DND-41 (cell line): ENCODE results near the gene NME7.

Source experiments
- ATAC-seq: fragments of 200-7000 bp; cut with Tn5 transposase; 3 replicates; pipeline ENCODE4 v1.9.1; 2021; ENCODE audit warnings: low read depth; ENCODE audit not compliant: insufficient read depth
- DNase-seq: peaks from one replicate; pipeline ENCODE4 v3.0.0-alpha.2; 2020
- H2AFZ ChIP-seq: 2 replicates; pipeline ENCODE4 v1.6.0; 2012; ENCODE audit warnings: low read depth, low read length
- H3K27ac ChIP-seq: 2 replicates; pipeline ENCODE4 v1.5.1; 2012; ENCODE audit warnings: low read length, inconsistent platforms
- H3K27me3 ChIP-seq: fragments of 200-600 bp; sonication (generic); 2 replicates; pipeline ENCODE4 v1.6.0; 2012; ENCODE audit warnings: low read length, mild to moderate bottlenecking, inconsistent platforms; ENCODE audit not compliant: insufficient read depth, poor library complexity
- H3K36me3 ChIP-seq: 2 replicates; pipeline ENCODE4 v1.5.1; 2012; ENCODE audit warnings: low read length, inconsistent platforms; ENCODE audit not compliant: insufficient read depth
- H3K4me1 ChIP-seq: 2 replicates; pipeline ENCODE4 v1.5.1; 2012; ENCODE audit warnings: mild to moderate bottlenecking, low read length; ENCODE audit not compliant: insufficient read depth
- H3K4me2 ChIP-seq: 2 replicates; pipeline ENCODE4 v1.6.0; 2012; ENCODE audit warnings: mild to moderate bottlenecking, moderate library complexity, low read length, inconsistent platforms; ENCODE audit not compliant: insufficient read depth
- H3K4me3 ChIP-seq, 2 experiments: fragments of 200-600 bp in 1 of 2; shearing (Covaris generic) in 1 of 2; 2 replicates each; pipeline ENCODE4 v1.5.1; 2012 to 2016; ENCODE audit warnings: inconsistent platforms in 2 of 2, low read length in 2 of 2, mild to moderate bottlenecking in 2 of 2, low read depth in 1 of 2, moderate library complexity in 1 of 2
- H3K79me2 ChIP-seq: 2 replicates; pipeline ENCODE4 v1.6.0; 2012; ENCODE audit warnings: low read length, inconsistent platforms; ENCODE audit not compliant: insufficient read depth
- H3K9ac ChIP-seq: 2 replicates; pipeline ENCODE4 v1.6.0; 2012; ENCODE audit warnings: low read depth, mild to moderate bottlenecking, inconsistent platforms, low read length, moderate library complexity
- H3K9me3 ChIP-seq: 2 replicates; pipeline ENCODE4 v1.5.1; 2012; ENCODE audit warnings: low read length, moderate library complexity, mild to moderate bottlenecking, inconsistent platforms; ENCODE audit not compliant: insufficient read depth, severe bottlenecking
- H4K20me1 ChIP-seq: 2 replicates; pipeline ENCODE4 v1.6.0; 2012; ENCODE audit warnings: low read length; ENCODE audit not compliant: insufficient read depth
- CTCF ChIP-seq: IDR thresholded peaks from 2 replicates; pipeline ENCODE4 v1.5.1; 2012; ENCODE audit warnings: borderline replicate concordance, low read length, moderate library complexity, mild to moderate bottlenecking; ENCODE audit not compliant: poor library complexity, severe bottlenecking; ENCODE audit errors: extremely low read depth
- EZH2 ChIP-seq: IDR thresholded peaks from 3 replicates; pipeline ENCODE4 v1.6.1; 2012; ENCODE audit warnings: borderline replicate concordance, low read depth, mild to moderate bottlenecking, moderate library complexity, low read length, inconsistent platforms; ENCODE audit not compliant: severe bottlenecking

The NME7 gene

GRCh38 chr1:169129109-169129784 is 238.3 kb downstream of the NME7 start:
- Histone ChIP-seq H3K36me3 (peaks cover 29% of the 10 kb centered on the region), H3K4me3 (no peak overlapping the region), H3K79me2 (no peaks in the 10 kb centered on the region), H3K4me2 (no peak overlapping the region), H4K20me1 (no peaks in the 10 kb centered on the region), H2AFZ (no peak overlapping the region), H3K4me1 (no peaks in the 10 kb centered on the region), H3K9me3 (no peaks in the 10 kb centered on the region), H3K27me3 (no peaks in the 10 kb centered on the region), H3K9ac (no peak overlapping the region), H3K27ac (no peak overlapping the region)
- DNase-seq: no peak
- TF ChIP-seq CTCF: no peak
- no peak for TF ChIP-seq EZH2
- ATAC-seq: no peak

GRCh38 chr1:169128562-169128961 is 239.0 kb downstream of the NME7 start:
- no peak overlapping the region for H3K4me3 ChIP-seq

GRCh38 chr1:169127305-169127704 is 240.3 kb downstream of the NME7 start:
- Histone ChIP-seq H3K4me1 (no peaks in the 10 kb centered on the region), H3K4me3 (no peak overlapping the region), H3K36me3 (peaks cover 29% of the 10 kb centered on the region), H3K9ac (no peak overlapping the region), H3K79me2 (no peaks in the 10 kb centered on the region), H3K27ac (no peak overlapping the region), H4K20me1 (no peaks in the 10 kb centered on the region), H3K27me3 (no peaks in the 10 kb centered on the region), H3K9me3 (no peaks in the 10 kb centered on the region), H2AFZ (no peak overlapping the region), H3K4me2 (no peak overlapping the region)
- DNase-seq (no peak), ATAC-seq (no peak)
- TF ChIP-seq CTCF: no peak
- no peak for TF ChIP-seq EZH2

More at GRCh38 chr1:169128562-169128961, 239.0 kb downstream of the NME7 start:
- Histone ChIP-seq H3K79me2 (no peaks in the 10 kb centered on the region), H3K4me1 (no peaks in the 10 kb centered on the region), H3K4me2 (no peak overlapping the region), H4K20me1 (no peaks in the 10 kb centered on the region), H3K9me3 (no peaks in the 10 kb centered on the region), H3K27me3 (no peaks in the 10 kb centered on the region), H3K27ac (no peak overlapping the region), H3K36me3 (peaks cover 29% of the 10 kb centered on the region), H3K9ac (no peak overlapping the region), H2AFZ (no peak overlapping the region)
- DNase-seq: no peak
- no peak for ATAC-seq
- TF ChIP-seq CTCF (no peak), EZH2 (no peak)
